Adrenal gland (tissue), 5 donors: Measurements from ENCODE around the gene AUH.

Experiments used
- POLR2A ChIP-seq, 2 donors: fragments of 450-650 bp; IDR thresholded peaks; one replicate each; pipeline ENCODE4 v1.6.1; 2017; ENCODE audit warnings: antibody characterized with exemption in 2 of 2, mild to moderate bottlenecking in 2 of 2, moderate library complexity in 1 of 2
- TF ChIP-seq, protein P1 (sequence below), 6 experiments: fragments of 450-650 bp in 4 of 6; fragments of 200-600 bp in 2 of 6; sonication (generic) in 1 of 6; IDR thresholded peaks; 1 replicate in 5 of 6; 2 replicates in 1 of 6; pipeline versions ENCODE4 v1.5.1 to v1.8.0; 2016 to 2021; ENCODE audit warnings: antibody characterized with exemption in 6 of 6, mild to moderate bottlenecking in 2 of 6, moderate library complexity in 1 of 6
- donor health status: DM: no; HTN: no; CAD: no.

DNA sequence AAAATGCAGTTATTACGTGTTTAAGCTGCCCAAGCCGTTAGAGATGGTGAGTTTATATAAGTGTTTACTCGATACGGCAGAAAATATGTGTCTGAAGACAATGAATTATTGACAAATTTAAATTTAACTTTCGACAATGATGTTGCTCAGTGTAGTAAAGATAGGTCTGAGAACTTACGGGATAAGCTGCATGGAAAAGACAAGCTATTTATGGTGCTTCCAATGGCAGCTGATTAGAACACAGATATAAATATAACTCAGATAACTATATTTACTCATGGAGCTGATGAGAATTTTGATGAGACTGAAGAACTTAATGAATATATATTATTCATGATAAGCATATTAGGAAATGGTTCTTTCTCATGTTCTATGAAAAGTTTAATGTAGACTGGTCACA is 139.3 kb downstream of the AUH start:
- TF ChIP-seq, protein P1, sequence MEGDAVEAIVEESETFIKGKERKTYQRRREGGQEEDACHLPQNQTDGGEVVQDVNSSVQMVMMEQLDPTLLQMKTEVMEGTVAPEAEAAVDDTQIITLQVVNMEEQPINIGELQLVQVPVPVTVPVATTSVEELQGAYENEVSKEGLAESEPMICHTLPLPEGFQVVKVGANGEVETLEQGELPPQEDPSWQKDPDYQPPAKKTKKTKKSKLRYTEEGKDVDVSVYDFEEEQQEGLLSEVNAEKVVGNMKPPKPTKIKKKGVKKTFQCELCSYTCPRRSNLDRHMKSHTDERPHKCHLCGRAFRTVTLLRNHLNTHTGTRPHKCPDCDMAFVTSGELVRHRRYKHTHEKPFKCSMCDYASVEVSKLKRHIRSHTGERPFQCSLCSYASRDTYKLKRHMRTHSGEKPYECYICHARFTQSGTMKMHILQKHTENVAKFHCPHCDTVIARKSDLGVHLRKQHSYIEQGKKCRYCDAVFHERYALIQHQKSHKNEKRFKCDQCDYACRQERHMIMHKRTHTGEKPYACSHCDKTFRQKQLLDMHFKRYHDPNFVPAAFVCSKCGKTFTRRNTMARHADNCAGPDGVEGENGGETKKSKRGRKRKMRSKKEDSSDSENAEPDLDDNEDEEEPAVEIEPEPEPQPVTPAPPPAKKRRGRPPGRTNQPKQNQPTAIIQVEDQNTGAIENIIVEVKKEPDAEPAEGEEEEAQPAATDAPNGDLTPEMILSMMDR (IDR thresholded peaks at IDR 0.05) = no peak
- no peak for TF ChIP-seq POLR2A (IDR thresholded peaks at IDR 0.05)
